IPS-NIHi7 (cell line): ENCODE results near the gene KATNB1.
"Not testable (repeated sequence)": the region's sequence is repeated elsewhere in the genome, so short reads cannot be mapped to it uniquely, and the experiment has no call there.

ENCODE experiments used
- DNase-seq: peaks from one replicate; pipeline ENCODE4 v3.0.0; 2012; ENCODE audit warnings: mixed read lengths; ENCODE audit errors: extremely low spot score

KATNB1 gene

GRCh38 chr16:57725151-57725550 is 10.4 kb upstream of the KATNB1 start:
- no peak for DNase-seq

GRCh38 chr16:57725554-57725953 is 10.0 kb upstream of the KATNB1 start:
- no peak for DNase-seq

GRCh38 chr16:57725976-57726375 is 9.6 kb upstream of the KATNB1 start:
- DNase-seq = no peak

GRCh38 chr16:57726433-57726947 is 9.1 kb upstream of the KATNB1 start:
- DNase-seq = no peak

GRCh38 chr16:57727610-57728009 is 8.0 kb upstream of the KATNB1 start:
- no peak for DNase-seq

GRCh38 chr16:57728336-57729181 is 7.0 kb upstream of the KATNB1 start:
- DNase-seq = no peak

GRCh38 chr16:57729182-57729484 is 6.4 kb upstream of the KATNB1 start:
- DNase-seq = no peak

GRCh38 chr16:57729852-57730251 is 5.7 kb upstream of the KATNB1 start:
- not testable (repeated sequence) for DNase-seq

GRCh38 chr16:57730771-57731730 is 4.5 kb upstream of the KATNB1 start:
- DNase-seq = no peak

GRCh38 chr16:57732037-57732436 is 3.5 kb upstream of the KATNB1 start:
- DNase-seq = no peak

- DNase-seq = no peak
These were observed 2.9 kb upstream of the KATNB1 start for GRCh38 chr16:57732714-57733113.

GRCh38 chr16:57734308-57734924 is 1.2 kb upstream of the KATNB1 start:
- no peak for DNase-seq

- DNase-seq = peak; percentile 98
These were observed 430 bp upstream of the KATNB1 start for GRCh38 chr16:57734925-57735754.

- DNase-seq = peak; percentile 63
These were observed 1.1 kb downstream of the KATNB1 start for GRCh38 chr16:57736419-57737351.

- DNase-seq = no peak
These were observed 3.3 kb downstream of the KATNB1 start for GRCh38 chr16:57738844-57739243.

- no peak for DNase-seq
These were observed 4.3 kb downstream of the KATNB1 start for GRCh38 chr16:57739756-57740422.

GRCh38 chr16:57740423-57741071 is 5.0 kb downstream of the KATNB1 start:
- DNase-seq = no peak

- no peak for DNase-seq
These were observed 6.2 kb downstream of the KATNB1 start for GRCh38 chr16:57741660-57742191.

- no peak for DNase-seq
These were observed 7.0 kb downstream of the KATNB1 start for GRCh38 chr16:57742543-57742942.
